ENCODE results near the gene BMPR1A.

GRCh38 chr10:86792461-86793167, 36.2 kb downstream of the BMPR1A start:
- TF ChIP-seq CTCF (conservative IDR thresholded peaks at IDR 0.05) (no peak), ZFX (IDR thresholded peaks at IDR 0.05) (no peak)

Data from C4-2B (cell line).